GM19372 (cell line): ENCODE measurements around the gene NENF.

Experiments
- ATAC-seq: cut with Tn5 transposase; IDR thresholded peaks from one replicate; pipeline ENCODE4 v1.9.1; 2021; ENCODE audit warnings: mild to moderate bottlenecking, low read depth, moderate library complexity; ENCODE audit not compliant: unreplicated experiment

NENF gene

DNA sequence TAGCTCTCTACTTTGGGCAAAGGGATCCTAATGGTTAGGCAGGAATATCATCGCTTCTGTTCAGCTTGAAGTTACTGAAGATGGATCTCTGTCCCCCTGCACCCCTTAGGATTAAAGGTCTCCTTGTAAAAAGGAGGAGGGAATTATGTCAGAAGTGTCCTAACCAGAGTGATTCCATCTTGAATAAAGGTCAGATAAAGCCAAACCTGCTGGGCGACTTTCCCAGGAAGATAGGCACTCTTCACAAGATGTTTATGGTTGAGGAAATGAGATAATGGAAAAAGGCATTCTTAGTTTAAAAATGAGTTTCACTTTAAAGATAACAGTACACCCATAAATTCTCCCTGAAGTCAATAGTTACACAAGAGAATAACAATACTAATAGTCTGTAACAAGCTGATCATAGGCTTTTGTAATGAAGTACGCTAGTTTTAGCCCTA lies 1.7 kb upstream of the NENF start:
- no peak for ATAC-seq

DNA sequence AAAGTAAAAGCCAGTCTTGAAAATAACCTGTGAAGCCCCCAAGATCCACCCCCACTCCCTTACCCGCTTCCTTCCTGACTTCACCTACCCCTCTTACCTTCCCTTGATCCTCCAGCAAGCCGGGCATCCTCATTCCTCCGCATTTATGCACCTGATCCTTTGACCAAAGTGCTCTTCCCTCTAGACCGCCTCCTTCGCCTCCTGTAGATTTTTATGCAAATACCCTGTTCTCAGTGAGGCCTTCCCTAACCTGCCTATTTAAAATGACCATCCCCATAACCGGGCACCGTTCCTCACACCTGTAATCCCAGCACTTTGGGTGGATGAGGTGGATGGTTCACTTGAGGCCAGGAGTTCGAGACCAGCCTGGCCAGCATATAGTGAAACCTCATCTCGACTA lies 1.1 kb upstream of the NENF start:
- no peak for ATAC-seq

DNA sequence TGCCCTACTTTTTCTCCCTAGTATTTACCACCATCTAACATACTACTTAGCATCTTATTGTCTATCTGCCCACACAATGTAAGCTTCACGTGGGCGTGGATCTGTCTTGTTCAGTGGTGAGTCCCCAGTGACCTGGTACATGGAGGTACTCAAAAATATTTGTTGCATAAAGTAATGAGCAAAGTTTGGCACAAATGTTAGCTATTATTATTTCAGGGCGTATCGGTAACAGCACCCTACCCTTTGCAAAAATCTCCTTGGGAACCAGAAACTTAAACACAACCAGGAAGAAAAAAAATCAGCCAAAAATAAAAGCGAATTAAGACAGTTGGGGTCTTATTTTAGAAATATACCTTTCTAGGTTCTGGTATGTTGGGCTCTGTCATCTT lies 454 bp upstream of the NENF start:
- ATAC-seq, result no peak

DNA sequence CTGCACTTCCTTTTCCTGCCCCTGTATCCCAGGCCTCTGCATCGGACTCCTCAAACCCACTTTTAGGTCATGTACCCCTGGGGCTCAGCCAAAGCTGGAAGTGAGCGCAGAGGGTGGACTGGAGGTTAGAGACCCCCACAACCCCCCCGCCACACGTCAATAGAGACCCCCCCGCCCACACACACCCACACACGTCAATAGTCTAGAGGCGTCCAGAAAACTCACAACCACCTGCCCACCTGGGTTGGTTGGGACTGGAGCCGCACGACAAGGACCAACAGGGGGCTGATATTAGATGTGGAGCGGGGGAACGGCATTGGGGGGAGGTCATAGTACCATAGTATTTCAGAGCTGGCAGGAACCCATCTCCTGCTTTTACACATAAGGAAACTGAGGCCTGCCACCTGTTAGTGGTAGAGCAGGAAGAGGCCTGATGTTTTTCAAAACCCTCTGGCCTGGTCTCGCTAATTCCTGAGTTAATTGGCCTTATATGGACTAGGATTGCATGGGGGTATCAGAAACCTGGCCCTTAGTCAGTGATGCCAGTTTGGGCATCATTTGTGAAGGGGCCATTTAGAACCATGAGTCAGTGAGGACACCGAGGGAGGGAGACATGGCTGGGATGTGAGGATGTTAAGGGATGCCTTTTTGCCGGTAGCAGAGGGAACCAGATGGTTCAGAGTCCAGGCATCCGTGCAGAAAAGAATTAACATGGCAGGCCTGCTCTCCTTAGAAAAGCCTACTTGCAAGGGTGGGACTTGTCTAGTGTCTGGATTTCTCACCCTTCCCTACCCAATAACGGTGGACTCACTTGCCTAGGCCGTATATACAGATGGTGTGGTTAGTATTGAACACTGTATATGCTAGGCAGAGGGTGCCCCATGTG lies 1.1 kb downstream of the NENF start:
- ATAC-seq, result no peak

DNA sequence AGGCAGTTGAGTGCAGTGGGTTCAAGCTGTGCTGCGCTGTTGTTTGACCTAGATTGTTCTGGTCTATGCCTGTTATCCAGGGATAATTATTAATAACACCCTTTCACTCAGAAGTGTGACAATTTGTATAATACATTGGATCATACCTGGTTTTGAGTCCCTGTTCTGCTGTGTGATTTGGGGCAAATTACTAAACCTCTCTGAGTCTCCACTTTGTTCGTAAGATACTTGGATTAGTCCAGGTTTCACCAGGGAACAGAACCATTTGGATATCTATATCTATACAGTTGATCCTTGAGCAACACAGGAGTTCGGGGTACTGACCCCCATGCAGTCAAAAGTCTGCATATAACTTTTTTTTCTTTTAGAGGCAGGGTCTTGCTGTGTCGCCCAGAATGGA lies 2.3 kb downstream of the NENF start:
- ATAC-seq, result no peak

DNA sequence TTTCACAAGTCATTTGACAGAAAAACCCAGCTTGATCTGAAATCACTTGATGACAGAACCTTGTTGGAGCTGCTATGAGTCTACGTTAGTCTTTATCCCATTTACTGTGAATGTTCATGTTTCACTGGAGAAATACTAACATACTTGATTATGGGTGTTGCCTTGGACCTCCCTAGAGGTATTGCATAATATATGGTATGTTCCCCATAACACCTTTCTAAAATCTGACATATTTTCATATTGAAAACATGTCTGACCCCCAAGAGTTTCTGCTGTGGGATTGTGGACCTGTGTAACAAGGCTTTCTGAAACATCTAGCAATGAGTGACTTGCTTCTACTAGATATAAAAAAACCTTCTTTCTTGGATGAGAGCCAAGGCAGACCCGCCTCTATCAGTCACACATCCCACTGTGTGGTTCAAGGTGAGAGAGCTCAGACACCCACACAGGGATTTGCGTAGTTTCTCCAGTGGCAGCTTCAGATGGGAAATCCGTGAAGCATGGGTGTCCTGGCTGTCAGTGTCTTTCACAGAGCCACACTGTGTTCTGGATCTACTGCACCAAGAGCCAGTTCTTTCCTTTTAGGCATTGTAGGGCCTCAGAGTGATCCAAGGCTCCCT lies 4.6 kb downstream of the NENF start:
- ATAC-seq, result no peak

DNA sequence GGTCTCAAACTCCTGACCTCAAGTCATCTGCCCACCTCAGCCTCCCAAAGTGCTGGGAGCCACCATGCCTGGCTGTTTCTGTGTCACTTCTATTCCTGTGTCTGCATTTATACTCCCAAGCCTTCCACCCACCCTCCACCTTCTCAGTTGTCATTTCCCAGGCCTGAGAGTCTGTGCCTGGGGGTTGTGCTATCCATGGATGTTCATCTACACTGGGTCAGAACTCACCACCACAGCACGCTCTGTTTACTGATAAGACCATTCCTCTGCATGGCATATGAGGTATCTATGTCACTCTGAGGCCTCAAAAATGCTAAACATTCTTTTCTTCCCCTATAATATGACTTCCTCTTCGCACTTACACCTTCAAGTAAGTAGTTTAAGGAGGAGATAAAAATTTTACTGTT lies 6.1 kb downstream of the NENF start:
- ATAC-seq, result no peak

DNA sequence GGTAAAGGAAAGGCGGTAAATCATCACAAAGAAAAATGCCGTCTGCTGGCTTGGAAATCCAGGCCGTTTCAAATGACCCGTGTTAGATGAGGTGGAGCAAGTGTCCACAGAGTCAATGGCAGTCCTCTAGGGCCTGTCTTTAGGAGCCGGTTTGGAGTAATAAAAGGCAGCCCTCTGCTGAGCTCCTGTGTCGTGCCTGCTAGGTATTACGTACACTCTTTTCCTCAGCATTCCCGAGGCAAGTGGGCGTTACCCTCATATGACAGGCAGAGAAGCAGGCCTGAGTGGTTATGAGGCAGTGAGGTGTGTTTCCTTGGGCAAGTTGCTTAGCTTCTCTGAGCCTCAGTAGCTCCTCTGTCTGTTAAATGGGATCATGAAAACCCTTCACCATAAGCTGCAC lies 7.7 kb downstream of the NENF start:
- ATAC-seq, result no peak

DNA sequence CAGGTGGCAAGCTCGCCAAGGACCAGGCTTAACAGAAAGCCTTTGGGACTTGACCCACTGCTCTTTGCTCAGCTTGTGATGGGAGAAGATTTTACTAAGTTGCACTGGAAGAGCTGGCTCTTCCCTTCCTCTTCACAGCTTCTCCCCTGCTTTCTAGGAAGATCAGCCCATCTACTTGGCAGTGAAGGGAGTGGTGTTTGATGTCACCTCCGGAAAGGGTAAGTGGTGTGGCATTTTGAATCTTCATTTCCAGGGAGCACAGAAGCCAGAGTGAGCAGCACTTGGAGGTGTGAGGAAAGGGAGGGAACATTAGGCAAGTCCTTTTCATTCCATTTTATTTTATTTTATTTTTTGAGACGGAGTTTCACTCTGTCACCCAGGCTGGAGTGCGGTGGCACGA lies 9.7 kb downstream of the NENF start:
- ATAC-seq, result no peak

DNA sequence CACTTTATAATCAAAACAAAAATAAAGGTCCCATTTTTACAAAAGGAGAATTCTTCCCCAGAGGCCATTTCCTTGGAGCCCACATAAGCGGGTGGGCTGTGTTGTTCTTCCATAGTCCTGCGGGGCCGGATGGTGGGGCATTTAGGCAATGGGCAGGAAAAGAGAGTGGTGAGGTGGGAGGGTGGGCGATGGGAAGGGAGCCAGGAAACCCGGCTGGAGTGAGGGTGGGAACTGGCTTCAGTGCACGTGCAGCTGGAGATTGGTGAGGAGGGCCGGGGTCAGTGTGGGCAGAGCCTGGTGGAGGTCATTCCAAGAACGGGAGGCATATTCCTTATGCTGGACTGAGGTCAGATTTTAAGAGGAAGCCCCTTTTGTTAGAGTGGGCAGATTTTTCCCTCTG lies 13.6 kb downstream of the NENF start:
- no peak for ATAC-seq

DNA sequence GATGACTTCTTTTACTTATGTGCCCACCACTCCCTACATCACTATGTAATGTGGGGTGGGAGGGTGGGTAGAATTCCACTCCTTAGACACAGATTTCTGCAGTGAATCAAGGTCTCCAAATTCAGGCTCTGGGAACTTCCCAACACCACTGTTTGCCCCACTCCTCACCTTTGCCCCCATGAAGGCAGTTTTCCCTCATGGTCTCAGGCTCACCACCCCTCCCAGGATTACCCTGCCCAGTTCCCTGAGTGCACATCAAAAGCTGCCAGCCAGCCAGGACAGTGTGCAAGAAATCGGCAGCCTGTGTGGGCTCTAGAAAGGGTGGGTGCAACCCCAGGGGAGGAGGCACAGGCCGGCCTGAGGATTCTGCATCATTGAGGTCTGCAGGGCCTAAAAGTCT lies 14.8 kb downstream of the NENF start:
- ATAC-seq, result no peak

DNA sequence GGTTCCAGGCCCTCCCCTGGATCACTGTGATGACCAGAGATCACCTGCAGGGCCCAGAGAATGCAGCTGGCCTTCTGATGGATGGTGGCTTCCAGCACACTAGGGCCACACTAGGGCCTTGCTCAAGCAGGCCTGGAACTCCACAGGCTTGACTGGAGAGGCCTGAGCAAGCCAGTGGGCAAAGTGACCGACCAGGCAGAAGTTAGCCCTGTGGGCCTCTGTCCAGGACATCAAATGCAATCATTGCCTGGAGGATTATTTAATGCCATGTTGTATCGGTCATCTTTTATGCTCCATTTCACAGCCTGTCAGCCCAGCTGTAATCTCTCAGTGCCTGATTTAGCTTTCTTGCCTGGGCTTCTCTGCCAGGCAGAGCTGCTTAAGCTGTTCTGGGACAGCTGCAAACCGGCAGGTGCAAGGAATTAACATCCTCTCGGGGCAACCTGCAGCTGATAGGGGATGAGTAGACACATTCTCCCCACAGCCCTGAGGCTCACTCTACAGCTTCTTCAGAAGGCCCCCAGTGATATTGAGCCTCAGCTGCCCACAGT lies 17.7 kb downstream of the NENF start:
- ATAC-seq, result no peak

DNA sequence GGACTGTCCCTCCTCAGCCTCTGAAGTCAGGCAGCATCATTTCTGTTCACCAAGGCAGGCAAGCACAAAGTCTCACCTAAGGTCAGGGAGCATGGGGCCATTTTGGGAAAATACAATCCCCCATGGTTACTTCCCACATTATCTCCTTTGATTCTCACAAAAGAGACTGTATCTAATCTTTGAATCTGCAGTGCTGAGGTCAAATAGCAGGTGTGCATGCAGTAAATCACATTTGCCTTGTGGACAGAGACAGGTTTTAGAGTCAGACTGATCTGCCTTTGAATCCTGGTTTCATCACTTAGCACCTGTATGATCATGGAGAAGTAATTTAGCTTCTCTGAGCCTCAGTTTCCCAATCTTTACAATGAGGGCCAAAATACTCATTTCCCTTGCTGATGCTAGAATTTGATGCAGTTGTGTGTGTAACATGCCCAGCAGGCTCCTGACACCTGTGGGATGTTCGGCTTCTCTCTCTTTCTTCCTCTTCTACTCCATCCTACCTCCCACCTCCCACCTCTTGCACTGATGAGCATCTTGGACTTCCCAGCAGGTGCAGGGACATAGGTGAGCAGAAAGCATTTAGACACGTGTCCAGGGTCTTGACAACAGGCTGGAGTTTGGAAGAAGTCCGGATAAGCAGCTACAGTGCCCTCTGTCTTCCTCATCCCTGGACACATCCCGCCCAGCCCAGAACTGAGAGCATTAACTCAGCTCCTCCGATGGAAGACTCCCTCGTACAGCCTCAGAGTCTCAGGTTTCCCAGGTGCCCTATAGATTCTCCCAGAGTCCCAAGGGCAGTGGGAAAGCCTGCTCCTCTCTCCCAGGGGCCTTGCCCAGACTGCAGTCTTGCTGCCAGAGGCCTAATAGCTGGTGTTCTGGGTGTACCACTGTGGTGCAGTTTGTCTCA lies 18.9 kb downstream of the NENF start:
- ATAC-seq, result no peak

DNA sequence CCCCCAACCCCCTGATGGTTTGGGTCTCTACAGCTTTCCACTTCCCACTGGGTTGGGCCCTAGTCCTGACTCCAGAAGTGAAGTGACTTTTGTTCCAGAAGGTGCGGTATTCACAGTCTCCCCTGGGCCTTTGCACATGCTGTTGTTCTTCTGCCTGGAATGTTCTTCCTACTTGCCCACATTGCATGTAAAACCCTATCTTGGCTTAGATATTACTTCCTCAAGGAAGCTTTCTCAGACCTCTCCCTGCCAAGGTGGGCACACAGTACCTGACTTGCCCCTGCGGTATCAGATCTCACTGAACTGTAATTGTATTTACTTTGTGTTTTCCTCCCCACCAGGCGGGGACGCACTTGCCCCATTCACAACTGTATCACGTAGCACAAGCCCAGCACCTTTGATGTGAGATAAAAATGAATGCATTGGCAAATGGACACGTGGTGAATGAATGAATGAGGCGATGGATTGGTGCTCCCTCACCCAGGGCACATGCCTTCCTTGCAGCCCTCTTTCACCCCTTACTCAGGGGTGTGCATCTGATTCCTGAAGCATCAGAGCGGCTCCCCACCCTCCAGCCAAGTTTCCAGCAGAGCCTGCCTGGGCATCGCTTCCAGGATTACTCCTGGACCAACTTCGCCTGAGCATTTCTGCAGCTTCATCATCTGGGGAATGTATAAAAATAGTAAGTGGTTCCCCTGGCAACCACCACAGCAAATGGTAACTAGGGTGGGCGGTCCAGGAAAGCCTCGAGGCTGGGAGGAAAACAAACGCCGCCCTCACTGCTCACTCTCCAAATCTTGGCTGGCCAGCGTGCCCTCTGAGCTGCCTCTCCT lies 19.8 kb downstream of the NENF start:
- ATAC-seq, result no peak

DNA sequence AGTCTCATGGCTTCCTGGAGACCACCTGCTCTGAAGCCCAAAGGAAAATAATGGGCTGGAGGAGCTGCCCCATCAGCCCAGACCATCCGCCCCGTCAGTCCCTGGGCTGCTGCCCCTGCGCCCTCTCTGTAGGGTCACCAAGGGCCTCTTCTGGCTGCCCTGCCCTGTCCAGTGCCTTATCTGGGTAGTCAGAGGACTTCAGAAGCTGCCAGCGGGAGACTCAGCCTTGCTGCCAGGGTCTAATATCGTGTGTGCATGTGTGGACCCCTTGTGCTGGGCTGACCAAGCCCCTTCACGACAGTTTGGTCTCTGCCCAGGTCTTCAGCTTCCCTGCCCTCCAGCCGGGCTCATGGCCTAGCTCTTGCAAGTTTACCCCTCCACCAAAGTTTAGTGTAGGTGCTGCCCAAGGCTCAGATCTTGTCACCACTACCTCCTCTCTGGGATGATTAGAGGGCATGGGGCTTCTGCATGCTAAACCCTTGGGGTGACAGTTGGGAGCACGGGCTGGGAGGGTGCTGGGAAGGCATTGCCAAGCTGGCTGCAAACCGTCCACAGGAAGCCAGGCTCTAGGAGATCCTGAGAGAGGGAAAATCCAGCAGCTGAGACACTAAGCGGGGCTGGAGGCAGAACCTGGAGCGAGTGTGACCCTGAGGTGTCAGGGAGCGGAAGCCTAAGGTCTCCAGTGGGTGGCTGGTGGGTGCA lies 20.6 kb downstream of the NENF start:
- ATAC-seq, result no peak

DNA sequence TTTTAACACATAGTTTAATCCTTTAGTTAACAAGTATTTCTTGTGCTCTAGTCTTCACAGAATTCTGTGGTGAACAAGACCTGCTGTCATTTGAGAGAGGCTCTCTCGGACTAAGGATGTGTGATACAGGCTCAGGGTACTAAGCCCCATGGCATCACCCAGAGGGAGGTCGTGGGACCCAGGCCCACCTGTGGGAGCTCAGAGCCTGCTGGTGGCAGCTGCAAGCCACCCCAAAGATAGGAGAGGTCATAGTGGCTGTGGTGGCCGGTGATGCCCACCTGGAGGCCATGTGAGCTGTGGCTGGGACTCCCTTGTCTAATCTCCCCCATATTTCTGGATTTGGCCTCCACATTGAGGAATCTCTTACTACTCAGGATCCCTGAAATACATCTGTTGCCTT lies 22.0 kb downstream of the NENF start:
- ATAC-seq, result no peak

DNA sequence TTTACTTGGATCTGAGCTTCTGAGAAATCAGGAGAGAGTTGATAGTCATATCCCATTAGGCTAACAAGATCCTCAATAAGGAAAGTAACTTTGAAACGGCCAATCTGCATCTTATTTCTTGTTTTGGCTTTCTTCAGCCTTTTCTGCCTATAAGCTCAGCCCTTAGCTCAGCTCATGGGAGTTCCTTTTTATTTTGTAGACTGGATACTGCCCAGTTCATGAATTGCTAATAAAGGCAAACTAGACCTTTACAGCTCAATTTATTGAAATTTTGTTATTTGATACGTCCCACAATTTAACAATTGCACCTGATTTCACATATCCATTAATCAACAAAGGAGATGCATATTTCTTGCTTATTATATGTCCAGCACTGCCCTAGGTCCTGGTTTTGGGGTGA lies 22.7 kb downstream of the NENF start:
- no peak for ATAC-seq

DNA sequence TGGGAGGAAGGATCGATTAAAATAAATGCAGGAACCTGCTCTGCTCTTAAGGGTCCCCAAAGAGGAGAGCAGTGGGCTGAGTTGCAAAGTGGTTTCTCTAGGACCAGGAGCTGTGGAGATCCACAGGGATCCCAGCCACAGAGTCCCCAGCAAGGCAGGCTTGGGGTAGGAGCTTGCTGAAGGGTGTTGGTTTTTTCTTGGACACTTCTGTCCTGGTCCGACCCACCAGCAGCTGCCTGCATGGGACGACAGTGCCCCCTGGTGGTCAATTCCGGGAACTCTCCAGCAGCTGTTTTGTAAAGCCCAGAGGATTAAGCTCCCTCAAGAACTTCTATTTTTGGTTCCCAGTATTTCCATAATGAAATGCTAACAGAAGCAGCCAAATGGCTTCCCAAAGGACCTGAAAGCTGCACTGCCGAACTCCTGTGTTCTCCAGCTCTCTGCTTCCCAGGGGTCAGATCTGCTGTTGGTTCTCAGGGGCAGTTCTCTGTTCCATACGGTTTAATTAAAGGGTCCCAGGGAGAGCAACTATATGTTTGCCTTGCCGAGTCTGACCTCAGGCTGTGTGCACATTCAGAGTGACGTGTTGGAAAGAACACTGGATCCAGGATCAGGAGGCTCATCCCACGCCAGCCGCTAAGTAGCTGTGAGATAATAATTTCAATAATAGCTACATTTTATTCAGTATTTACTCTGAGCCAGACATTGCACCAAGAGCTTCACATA lies 23.2 kb downstream of the NENF start:
- no peak for ATAC-seq
